Raji (cell line): Measurements from ENCODE around the gene PTK7.

Experiments
- POLR2A ChIP-seq: IDR thresholded peaks from 2 replicates; pipeline ENCODE4 v1.6.1; 2011; ENCODE audit warnings: low read depth, low read length, control low read depth; ENCODE audit not compliant: insufficient read depth

PTK7 gene

DNA sequence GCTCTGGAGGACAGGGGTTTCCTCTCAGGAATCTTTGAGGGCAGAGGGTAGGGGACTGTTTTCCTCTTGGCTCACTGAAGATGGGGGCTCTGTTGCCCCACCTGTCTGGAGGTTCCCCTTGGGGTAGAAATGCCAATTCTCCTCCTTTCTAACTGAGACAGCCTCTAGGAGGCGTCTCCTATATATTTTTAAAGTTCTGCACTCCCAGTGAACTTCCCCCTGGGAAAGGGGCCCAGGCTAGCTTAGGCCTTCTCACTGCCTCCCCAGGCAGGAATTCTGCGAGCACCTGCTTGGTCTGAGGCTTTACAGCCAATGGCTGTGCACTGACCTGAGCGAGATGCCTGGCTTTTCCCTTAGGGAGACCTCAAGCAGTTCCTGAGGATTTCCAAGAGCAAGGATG is 70.1 kb downstream of the PTK7 start:
- no peak for TF ChIP-seq POLR2A

DNA sequence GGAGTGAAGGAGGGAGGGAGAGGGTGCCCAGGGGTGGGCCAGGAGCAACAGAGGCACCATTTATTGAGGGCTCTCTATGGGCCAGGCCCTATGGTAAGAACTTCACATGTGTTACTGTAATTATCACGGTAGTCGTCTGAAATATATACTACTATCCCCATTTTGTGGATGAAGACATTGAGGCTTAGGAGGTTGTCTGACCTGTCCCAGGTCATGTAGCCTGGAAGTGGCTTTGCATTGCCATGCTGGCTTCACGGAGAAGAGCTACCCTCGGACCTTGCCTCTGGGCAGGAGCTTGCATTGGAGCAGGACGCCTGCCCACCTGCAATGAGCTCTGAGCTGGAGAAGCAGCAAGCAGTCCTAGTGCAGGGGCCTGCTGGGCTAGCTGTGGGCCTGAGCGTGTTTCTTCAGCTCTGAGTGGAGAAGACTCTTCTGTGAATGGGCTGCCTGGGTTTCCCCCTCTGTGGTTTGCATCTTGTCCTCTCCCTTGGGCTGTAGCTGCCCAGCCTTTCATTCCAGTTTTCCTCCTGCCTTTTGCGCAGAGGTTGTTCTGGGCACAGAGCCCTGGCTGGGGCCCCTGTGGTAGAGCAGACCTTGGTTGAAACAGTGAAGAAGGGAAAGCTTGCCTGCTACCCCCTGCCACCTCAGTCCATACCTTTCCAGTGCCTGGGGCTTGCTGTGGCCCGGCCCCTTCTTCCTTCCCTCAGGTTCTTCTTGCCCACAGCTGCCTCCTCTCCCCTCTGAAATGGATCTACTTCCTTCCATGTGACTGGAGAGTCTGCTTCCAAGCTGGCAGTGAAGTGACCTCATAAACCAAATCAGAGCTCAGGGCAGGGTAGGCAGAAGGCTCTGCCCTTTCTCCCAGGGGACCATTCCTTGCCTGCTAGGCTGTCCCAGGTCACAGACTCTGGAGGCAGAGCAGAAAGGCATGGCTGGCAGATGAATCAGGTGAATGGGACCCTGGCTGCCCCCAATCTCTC is 70.9 kb downstream of the PTK7 start:
- TF ChIP-seq POLR2A: no peak

DNA sequence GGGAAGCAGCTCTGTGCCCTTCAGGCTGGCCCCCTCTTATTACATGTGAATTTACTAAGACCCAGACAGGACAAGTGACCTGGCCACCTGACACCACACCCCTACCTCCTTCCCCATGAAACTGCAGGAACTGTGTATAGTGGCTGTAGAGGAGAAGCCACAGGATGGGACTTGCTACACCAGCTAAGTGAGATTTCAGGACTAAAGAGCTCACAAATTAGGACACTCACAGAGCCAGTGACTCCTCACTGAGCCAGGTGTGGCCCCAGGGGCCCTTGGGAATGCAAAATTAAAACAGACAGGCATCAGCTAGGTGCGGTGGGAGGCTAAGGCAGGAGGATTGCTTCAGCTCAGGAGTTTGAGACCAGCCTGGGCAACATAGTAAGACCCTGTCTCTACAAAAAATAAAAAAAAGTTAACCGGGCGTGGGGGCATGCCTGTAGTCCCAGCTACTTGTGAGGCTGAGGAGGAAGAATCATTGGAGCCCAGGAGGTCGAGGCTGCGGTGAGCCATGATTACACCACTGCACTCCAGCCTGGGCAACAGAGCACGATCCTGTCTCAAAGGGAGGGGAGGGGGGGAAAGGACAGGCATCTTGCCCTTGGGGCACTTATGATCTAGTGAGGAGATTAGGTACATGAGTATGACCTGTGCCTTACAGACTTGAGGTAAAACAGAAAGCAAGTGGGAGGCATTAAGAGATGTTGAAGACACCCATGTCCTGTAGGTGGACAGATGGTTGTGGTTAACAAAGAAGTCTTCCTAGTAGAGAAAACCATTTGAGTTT is 71.8 kb downstream of the PTK7 start:
- no peak for TF ChIP-seq POLR2A

DNA sequence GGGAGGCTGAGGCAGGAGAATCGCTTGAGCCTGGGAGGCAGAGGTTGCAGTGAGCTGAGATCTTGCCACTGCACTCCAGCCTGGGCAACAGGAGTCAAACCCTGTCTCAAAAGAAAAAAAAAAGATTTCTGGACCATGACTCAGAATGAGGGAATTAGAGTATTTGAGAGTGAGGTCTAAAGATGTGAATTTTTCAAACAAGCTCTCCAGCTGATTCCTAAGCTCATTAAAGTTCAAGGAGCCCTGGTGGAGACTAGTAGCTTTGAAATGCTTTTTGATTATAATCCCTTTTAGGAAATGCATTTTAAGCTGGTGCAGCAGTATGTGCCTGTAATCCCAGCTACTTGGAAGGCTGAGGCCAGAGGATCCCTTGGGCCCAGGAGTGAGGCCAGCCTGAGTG is 73.2 kb downstream of the PTK7 start:
- TF ChIP-seq POLR2A: no peak

DNA sequence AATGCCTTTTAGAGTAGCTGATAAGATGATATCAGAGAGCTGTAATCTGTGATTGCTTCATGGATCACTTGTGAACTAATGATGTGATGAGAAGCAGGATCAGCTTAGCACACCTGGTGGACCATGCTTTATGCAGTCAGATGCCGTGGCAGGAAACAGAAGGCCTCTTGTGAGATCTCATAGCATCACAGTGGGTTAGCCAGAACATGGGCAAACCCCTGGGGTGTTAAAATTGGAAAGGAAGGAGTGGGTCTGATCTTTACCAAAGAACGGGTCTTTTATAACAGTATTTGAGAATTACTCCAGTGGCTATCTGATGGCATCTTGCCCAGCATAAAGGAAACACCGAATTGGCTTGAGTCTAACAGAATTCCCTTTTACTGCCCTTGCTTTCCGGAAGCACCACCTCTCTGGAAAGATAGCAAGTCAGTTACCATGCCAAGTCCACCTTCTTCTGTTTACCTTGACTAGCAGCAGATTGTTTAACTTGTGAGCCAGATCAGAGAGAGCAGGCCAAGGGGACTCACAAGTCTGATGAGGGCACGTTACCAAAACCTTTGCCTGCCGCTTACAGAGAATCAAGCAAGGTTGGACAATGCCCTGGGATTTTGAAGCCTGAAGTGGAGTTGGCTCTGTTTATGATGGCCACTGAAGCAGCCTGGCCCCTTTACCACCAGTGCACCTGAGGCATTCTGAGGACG is 74.1 kb downstream of the PTK7 start:
- TF ChIP-seq POLR2A: no peak

DNA sequence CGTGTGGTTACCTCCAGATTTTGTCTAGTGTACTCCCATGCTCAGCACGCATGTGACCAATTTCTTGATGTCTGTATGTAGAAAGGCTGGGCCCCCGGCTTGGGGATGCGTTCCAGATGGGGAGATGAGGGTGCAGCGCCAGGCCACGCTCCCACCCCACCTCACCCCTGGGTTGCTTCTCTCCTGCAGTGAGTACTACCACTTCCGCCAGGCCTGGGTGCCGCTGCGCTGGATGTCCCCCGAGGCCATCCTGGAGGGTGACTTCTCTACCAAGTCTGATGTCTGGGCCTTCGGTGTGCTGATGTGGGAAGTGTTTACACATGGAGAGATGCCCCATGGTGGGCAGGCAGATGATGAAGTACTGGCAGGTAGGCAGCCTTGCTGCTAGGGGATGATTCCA is 83.5 kb downstream of the PTK7 start:
- TF ChIP-seq POLR2A: no peak

DNA sequence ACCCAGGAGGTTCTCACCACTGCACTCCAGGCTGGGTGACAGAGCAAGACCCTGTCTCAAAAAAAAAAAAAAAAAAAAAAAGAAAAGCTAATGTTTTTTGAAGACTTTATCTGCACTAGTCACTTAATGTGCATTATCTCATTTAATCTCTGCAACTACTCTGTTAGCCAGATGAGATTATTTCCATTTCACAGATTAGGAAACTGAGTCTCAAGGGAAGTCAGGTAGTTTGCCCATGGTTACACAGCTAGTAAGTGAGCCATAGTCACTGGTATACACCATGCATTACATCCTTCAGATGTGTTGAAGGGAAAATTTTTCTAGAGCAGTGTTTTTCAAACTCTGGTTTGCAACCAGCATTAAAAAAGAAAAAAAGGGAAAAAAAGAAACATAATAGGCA is 87.8 kb downstream of the PTK7 start:
- TF ChIP-seq POLR2A: no peak

DNA sequence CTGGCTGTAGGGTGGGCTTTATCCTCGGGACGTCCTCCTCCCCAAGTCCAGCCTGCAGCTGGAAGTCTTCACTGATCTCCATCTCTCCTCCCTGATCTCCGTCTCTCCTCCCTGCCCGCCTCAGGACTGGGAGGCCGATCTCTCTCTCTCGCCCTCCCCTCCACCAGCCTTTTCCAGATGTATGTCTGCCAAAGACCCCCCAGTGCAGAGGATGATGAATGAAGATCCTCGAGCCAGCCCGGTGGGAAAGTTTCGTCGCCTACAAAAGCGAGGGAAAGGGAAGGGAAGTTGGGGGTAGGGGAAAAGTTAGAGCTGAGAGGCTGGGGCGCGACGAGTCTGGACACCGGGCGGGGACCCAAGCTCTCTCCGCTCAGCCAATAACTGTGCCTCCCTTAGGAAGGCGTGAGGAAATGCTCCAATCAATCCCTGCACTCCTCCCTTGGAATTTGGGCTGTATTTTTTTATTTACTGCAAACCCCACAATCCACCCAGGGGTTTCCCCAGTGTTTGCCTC is 94.4 kb downstream of the PTK7 start:
- TF ChIP-seq POLR2A: no peak

DNA sequence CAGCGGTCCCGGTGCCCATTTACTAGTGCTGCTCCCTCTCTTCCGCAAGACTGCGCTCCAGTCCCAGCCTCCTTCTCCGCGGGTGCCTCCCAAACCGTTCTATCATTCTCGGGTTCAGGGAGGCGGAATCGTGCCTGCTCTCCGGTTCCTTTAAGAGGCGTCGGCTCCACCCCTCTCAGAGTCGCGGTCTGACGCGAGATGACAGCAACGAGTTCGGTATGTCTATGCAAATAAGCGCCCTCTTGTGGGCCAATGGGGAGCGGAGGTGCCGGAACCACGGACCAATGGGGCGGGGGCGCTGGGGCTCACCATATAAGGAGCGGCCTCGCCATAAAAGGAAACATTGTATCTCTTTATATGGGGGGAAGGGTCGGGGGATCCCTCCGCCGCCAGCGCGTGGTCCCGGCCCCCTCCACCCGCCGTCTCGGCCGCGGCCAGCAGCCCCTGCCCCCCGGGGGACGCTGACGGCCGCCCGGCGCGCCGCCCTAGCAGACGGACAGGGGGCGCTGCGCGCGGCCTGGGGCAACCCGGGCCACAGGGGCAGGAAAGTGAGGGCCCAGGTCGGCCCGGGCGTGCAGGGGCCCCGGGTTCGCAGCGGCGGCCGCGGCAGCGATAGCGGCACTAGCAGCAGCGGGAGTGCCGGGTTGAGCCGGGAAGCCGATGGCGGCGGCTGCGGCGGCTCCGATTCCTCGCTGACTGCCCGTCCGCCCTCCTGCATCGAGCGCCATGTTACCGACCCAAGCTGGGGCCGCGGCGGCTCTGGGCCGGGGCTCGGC is 95.0 kb downstream of the PTK7 start, which contains the start of gene SRF:
Gene SRF, plus strand, starts transcription at position 339 of the 776 bp plus-strand sequence. Its CDS starts 388 bp downstream, at position 727.
- peak; percentile 78 for TF ChIP-seq POLR2A

DNA sequence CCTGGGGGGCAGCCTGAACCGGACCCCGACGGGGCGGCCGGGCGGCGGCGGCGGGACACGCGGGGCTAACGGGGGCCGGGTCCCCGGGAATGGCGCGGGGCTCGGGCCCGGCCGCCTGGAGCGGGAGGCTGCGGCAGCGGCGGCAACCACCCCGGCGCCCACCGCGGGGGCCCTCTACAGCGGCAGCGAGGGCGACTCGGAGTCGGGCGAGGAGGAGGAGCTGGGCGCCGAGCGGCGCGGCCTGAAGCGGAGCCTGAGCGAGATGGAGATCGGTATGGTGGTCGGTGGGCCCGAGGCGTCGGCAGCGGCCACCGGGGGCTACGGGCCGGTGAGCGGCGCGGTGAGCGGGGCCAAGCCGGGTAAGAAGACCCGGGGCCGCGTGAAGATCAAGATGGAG is 95.6 kb downstream of the PTK7 start:
- no peak for TF ChIP-seq POLR2A

DNA sequence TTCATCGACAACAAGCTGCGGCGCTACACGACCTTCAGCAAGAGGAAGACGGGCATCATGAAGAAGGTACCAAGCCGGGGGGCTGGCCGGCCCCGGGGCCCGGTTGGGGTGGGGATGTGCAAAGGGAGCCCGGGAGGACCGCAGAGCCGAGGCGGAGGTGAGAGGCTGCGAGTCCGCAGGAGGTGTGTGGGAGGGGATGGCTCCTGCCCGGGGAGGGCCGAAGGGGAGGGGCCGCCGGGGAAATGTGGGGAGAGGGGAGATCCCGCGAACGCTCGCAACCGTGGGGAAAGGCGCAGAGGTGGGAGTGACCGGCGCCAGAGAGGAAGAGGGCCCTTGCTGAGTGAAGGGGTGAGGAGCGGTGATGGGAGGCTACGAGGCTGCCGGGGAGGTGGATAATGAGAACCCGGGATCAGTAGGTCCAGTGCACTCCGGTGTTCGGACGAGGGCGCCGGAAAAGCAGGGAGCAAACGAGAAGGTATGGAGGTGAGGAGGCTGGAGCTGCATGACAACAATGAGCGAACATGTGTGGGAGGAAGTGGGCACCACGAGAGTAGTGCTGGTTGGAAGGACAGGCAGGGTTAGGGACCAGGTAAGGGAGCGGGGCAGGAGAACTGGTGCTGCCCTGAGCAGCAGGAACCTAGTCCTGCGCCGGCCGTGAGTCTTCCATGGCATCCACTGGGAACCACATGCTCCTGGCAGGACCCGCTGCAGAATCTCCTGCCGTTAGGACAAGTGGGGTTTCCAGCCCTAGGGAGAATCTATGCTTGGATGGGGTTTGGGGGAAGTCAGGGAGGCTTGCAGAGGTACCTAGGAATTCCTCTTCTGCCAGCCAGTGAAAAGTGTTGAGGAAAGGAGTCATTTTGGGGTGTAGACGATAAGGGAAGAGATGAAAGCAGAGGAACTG is 96.2 kb downstream of the PTK7 start:
- TF ChIP-seq POLR2A: 0 out of 2 replicates have a peak, but pooled peaks have one; percentile 47

DNA sequence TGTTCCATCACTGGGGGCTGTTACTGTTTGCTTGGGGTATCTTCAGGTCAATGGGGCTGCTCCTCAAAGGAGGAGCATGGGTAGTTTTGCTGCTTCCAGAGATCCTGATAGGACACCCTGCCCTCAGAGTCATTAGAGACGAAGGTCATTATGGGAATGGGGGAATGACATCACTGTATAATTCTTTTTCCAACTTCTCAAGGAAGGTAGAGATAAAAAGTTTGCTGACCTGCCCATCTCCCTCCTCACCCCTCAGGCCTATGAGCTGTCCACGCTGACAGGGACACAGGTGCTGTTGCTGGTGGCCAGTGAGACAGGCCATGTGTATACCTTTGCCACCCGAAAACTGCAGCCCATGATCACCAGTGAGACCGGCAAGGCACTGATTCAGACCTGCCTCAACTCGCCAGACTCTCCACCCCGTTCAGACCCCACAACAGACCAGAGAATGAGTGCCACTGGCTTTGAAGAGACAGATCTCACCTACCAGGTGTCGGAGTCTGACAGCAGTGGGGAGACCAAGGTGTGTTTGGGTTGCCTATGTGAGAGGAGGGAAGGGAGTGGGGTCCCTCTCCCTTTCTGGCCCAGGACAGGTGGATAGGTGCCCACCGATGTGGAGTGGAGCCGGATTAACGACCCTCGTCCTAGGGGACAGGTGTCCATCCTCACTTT is 97.6 kb downstream of the PTK7 start:
- TF ChIP-seq POLR2A: no peak
